Activated CD4-positive, alpha-beta T cell treated with anti-CD3 and anti-CD28 coated beads, Interleukin-2, Interleukin-6, amounts not matched to agents 100 ng/mL and 50 ng/mL, durations not matched to agents 16 hours and 8 hours (primary cell): ENCODE data around the gene COMMD10.

ENCODE experiments used
- DNase-seq: peaks from one replicate; pipeline ENCODE4 v3.0.0-alpha.2; 2020

Gene COMMD10

DNA sequence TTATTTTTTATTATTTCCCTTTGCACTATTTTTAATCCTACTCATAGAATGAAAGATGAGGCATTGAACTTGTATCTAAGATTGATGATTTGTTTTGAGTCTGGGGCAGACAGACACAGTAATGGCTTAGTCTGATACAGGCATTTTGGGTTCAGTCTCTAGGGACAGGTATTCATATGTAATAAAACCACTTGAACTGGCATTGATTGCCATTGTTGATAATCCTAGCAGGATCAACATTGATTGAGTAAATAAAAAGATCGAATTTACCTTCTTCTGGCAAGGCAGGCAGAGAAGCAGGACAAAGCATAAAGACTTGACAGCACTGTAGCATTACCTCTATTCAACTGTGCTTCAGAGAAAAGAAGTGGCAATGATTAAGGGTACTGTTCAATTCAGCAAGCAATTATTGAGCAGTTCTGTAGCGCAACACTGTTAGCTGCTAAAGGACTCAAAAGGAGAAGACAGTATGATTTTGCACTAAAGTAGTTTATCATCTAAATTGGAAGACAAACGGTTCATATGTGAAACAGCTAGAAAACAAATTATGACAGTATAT lies 144.4 kb downstream of the COMMD10 start:
- no peak for DNase-seq

DNA sequence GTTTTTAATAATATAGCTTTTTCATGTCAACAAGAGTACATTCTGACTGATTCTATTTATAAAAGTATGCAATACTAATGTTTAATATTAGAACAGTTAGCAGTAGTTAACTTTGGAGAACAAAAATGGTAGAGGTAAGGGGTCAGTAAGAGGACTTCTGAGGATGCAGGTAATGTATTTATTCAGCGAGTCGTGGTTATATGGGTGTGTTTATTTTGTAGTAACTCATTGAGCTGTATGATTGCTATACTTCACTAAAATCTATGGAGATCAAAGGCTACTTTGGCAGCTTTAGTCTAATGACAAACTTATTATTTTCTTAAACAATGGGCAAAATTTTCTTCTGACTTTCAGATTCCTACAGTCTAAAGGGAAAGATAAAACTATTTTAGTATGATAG lies 146.5 kb downstream of the COMMD10 start:
- DNase-seq = no peak

DNA sequence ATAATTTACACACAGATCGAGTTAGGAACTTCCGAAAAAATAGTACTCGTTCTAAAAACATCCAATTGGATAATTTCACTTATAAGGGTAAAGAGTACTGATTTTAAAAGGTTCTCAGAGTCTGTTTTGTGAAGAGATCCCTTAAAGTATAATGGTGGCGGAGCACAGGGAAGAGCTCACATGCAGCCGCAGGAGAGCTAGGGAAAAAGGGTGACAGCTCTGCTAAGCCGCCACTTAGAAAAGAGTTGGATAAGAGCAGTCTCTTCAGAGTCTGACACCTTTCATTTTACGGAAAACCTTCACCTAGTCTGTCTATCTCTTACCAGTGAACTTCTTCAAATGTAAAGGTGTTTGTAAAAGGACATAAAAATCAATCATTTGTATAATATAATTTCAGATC lies 149.9 kb downstream of the COMMD10 start:
- no peak for DNase-seq

DNA sequence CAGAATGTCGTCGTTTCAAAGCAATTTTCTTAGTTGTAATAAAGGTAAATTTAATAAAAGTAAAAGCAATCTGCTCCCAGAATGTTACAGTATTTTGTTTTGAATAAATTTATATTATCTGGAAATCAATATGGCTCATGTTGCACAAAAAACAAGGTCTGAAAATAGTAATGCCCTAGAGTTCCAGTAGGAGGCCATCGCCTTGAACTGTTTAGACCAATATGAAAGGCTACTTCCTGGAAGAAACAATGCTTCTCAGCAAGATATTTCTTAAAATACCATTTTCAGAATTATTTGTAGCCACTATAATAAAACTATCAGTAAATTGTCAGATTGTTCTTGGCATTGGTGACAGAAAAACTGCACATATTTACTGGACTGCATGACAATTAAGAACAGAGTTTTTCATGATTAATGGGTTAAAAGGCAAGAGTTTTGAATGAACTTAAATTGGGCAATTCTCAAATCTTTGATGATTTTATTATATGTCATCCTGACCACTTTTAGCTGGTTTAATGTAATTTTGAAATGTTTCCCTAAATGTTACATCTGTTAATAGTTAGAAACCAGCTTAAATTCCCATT lies 153.2 kb downstream of the COMMD10 start:
- no peak for DNase-seq

DNA sequence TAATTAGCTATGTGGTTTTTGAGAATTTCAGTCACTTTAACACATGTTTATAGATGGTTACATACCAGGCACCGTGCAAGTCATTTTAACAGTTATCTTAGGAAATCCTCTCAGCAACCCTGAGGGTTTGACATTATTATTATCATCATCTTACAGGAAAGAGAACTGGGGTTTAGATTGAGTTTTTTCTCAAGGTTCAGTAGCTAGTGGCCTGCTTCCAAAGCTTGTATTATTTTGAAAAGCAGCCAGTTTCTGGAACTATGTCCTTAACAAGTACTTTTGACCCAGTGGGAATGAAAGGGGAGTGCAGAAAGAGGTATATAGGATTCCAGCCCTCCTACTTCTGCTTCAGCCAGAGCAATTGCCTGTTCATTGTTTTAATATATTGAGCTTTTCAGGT lies 157.5 kb downstream of the COMMD10 start:
- no peak for DNase-seq

DNA sequence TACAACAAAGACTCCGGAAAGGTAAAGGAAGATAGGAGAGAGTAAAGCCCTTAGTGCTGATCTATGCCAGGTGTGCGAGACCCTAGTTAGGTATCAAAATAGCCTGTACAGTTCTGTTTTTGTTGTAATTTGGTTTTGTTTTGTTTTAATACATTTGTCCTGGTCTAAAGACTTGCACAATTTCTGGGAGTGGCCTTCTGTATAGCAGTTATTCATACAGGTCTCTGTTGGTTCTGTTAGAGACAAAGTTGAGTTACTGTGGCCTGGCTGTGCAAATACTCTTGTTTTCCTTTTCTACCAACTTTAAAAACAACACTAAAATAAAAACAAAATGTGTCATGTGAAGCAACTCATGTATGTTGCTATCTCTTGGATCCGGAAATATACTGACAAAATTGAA lies 163.6 kb downstream of the COMMD10 start:
- no peak for DNase-seq

DNA sequence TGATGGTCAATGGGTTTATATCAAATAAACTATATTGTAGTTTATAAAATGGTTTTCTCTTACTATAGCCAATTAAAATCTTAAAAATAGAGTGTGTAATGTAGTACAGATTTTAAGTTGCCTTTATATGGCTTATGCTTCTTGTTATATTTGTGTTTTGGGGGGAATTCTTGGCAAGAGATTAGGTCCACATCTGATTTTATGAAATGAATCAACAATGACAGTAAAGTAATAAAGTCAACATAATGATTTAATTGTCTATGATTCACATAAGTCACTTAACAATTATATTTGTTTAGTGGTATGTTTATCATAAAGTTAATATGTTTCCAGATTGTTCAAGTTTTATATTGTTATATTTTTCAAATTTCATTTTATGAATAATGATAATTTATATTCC lies 164.8 kb downstream of the COMMD10 start:
- no peak for DNase-seq

DNA sequence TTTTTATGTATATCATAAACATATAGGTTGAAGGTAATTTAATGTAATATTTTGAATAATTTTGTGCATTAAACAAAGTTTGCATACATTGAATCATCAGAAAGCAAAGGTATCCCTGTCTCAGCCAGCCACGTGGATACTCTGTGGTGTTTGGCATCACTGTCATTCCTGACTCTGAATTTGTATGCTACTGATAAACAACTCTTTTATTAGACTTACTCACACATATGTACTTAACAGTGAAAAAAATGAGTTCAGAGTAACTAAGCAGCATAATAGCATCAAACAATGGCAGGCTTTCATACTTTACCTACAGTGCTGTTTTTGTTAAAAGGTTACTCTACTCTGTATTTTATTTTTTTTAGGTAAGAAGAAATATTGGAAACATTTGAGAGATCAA lies 171.9 kb downstream of the COMMD10 start:
- DNase-seq = no peak

DNA sequence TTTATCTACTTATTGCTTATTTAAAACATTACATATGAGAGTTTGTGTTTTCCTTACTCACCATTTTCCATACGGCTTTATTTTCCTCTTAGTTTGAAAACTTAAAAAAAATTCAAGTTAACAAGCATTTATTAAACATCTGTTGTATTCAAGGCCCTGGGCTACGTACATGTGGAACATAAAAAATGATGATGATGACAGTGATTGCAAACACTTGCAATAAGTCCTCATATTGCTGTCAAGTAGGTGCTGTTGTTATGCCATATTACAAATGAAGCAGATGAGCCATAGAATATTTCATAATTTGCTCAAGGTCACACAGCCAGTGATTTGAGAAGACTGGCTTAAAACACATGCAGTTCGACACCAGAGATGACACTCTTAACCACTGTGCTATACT lies 180.6 kb downstream of the COMMD10 start:
- no peak for DNase-seq

DNA sequence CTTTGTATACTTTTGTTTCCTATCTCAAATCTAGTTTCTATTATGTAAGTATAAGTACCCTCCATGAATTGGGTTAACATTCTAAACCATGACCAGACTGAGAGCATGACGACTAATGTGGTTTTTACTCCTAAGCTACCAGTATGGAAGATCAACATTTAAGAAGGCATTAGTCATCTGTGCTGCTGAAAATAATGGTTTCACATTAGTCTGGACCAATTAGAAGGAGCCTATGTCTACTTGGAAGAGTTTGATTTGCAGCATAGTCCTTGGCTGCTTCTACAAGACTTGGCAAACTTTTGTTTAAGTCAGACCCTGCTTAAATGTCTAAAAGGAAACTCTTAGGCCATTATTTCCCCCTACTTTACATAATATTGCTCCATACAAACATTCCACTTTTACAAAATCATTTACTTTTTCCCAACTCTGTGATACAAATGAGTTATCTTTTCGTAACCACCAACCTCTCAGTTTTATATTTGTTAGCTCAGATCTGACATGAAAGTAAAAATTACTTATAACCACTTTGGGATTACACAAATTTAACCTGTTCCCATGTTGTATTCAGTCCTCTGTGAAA lies 186.7 kb downstream of the COMMD10 start:
- DNase-seq = no peak

DNA sequence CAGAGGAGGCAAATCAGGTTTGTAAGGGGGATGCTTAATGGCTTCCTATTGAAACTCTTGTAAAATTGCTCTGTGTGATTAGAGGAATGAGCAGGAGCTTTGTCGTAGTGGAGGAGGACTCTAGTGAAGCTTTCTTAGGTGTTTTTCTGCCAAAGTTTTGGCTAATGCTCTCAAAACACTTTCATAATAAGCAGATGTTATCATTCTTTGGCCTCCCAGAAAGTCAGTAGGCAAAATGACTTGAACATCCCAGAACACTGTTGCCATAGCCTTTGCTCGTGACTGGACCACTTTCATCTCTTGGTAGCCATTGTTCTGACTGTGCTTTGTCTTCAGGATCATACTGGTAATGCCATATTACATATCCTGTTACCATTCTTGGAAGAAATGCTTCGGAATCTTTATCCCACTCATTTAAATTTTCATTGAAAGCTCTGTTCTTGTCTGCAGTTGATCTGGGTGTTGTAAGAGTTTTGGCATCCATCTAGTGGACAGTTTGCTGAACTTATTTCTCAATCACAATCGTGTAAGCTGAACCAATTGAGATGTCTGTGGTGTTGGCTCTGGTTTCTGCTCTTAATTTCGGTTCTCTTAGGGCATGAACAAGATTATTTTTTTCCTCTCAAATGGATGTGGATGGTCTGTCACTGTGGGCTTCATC lies 187.6 kb downstream of the COMMD10 start:
- no peak for DNase-seq

DNA sequence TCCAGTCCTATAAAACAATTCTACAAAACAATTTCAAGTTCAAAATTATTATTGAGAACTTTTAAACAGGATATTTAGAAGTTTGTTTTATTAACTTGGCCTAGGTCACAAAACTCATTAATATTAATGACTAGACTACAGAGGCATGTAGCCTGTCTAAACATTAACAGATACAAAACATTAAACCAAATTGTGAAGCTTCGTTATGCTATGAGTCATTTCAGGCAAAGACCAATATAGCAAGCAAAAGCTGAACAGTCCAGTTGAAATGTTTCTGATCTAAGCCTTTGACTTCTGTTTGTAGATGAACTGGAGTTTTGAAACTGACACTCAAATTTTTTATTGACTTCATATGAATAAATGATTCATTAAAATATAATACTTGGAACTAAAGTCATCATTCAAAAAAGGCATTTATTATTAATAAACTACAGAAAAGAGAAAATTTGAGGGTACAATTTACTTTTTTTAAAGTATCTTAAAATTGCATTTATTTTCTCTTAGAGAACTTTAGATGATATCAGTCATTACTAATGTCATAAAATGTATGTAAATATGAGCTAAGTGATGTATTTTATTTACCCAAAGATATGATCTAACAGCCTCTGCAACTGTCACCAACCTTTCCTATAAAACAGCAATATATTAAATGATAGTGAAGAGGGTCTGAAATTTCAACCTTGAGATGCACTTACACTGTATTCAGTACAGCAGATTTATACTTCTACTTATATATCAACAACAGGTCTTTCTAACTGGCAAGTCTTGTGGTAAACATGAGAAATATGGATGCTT lies 188.8 kb downstream of the COMMD10 start:
- DNase-seq = no peak

DNA sequence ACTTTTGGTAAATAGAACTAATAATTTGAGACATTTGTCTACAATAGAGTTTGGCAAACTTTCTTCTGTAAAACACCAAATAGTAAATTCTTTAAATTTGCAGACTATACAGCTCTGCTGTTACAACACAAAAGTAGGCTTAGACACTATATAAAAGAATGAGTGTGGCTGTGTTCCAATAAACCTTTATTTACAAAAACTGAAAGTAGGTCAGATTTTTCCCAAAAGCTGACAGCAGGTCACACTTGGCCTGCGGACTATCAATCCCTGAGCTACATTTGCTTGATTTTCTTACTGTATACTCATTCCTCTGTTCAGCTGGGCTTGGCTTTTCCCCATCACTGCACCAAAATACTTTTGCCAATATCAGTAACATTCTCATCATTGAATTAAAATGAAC lies 189.4 kb downstream of the COMMD10 start:
- DNase-seq = no peak

DNA sequence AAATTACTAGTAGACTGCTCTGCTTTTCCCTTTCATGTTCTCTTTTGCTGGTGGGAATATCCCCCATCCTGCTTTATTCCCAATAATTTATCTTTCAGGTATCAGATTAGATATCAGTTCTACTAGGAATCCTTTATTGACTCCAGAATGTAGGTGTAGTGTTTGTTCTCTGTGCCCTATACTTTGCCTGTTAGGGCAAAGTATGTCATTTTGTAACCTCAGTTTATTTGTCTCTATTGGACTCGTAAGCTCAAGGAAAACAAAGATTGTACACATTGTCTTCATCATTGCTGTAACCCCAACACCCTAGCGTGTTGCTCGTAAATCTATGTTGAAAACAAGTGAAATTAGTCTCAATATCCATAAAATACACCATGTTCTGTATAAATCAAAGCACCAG lies 190.5 kb downstream of the COMMD10 start:
- no peak for DNase-seq

DNA sequence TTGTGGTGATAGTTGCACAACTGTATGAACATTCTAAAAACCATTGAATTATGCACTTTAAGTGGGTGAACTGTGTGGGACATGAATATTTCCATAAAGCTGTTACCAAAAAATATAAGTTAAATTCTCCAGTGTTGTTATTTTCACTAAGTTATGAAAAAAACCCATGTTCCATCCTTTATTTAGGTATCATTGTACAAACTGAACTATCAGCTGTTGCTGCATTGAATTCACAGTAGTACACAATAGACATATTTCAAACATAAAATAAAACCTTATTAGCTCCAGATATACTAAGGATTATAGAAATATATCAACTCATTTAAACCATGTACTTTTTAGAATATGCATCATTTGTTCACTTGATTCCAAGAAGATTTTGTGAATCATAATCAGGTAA lies 192.1 kb downstream of the COMMD10 start:
- DNase-seq = no peak

DNA sequence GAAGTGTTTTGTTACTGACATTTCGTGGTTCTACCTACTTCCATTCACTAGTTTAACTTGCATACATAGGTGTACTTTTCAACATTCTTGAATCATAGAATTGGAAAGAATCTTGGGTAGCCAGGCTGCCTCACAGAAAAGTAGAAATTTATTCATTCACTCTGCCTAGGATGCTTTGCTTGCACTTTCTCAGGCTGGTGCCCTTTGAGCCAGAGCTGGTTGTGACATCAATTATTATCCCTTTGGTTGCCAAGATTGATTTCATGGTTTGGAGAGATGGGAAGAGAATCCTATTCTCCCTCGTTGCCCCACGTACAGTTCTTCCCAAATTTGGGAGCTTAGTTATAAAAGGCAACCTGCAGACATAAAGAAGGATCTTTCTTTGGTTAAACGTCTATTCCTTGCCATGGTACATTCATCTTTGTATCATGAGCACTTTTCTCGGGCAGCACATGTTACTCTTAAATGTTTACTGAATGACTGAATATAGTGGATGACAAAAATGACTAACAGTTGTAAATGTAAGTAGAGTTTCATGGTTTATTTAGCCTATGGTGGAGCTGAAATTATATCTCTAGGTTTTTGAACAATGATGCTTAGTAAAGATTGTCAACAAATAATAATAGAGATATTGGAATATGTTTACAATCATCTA lies 195.5 kb downstream of the COMMD10 start:
- no peak for DNase-seq

DNA sequence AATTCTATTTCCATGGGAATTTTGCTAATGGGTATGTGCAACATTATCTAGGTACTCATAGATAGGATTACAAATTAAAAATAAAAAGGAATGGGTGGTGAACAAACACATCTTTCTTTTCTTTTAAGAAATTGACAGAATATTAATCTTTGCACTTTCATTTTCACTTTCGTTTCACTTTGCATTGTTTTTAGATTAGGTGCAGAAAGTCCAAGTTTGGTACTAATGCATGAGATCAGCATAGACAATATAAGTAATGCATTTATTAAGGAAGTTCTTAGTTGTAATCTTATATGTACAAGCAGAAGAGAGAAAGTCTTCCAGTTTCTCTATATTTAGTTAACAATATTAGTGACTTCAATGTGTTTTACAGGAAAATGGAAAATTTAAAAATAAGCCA lies 196.5 kb downstream of the COMMD10 start:
- DNase-seq = no peak

DNA sequence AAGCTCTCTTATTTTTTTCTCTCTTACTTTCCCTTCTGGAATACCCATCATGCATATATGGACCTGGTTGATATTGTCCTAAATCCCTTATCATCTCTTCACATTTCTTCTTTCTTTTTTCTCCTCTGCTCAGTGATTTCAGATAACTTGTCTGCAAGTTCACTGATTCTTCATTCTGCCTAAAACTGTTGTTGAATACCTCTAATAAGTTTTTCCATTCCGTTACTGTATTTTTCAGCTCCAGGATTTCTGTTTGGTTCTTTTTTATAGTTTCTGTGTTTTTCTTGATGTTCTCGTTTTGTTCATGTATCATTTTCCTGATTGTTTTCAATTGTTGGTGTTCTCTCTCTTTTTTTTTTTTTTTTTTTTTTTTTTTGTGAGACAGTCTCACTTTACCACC lies 203.7 kb downstream of the COMMD10 start:
- no peak for DNase-seq

DNA sequence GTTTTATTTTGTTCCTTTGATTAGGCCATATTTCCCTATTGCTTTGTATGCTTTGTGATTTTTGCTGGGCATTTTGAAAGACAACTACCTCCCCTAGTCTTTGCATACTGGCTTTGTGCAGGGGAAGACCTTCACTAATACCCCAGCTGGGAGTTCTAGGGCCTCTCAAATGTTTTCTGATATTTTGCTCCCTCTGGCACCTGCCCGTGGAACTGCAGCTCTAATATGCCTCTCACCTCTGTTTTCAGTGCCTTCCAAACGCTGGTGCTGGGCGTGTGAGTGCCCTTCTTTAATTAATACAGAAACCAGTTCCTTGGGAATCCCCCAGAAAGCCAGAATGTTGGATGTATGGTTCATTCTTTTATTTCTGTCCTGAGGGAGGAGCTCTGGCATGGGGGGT lies 204.5 kb downstream of the COMMD10 start:
- no peak for DNase-seq

DNA sequence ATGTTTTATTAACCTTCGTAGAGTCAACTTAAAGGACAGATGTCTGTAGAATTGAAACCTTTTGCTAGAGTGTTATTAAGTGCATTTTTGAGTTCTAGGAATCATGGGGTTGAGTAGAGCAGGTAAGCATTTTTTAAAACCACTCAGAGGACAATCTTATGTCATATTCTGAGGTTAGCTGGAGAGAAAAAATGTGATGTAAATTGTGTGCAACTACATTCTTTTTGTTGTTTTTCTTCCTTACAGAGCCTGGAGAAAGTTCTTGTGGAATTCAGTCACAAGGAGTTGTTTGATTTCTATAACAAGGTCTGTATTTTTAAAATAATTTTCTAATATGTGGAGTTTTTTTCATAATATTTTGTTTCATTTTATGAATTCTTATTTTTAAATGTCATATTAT lies 206.4 kb downstream of the COMMD10 start:
- DNase-seq = no peak

DNA sequence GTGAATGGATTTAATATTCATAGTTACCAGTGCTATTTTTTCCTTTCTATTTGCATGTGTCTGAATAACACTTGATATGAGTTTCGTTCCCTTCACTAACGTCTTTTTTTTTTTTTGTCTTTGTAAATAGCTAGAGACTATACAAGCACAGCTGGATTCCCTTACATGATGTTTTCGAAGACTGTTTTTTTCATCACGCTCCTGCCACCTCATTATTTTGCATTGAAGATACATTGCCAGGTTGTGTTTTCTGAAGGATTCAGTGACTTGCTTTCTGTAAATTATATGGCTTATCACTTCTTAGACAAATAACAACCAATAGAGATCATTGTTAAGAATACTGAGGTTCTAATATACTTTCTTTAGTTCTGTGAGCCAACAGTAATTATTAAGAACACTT lies 207.5 kb downstream of the COMMD10 start:
- no peak for DNase-seq

DNA sequence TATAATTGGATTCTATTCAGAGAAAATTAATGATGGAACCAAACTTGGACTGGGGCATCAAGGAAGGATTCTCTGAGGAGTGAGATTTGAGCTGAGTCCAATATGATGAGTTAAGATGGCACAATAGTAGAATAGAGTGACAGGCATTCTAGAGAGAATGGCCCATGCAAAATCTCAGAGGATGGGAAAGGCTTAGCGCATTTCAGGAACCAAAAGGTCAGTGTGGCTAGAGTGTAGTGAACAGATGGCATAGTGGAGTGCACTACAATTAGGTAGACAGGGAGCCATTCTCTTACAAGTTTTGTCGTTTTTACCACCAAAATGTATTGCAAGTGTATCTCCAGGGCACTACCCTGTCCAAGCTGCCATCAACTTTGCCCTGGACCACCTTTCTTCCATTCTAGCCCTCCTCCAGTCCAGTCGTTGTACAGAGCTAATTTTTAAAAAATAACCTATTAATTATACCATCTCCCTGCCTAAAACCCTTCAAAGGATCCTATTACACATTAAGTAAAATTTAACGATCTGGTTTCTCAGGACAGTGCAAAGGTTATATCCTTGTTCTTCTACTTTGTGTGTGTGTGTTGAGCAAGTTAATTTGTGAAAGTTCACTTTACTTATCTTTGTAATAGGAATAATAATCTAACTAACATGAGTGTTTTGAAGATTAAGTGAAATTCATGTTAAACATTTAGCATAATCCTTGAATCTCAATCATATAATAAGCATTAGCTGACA lies 211.7 kb downstream of the COMMD10 start:
- DNase-seq = no peak
